CD4-positive, alpha-beta T cell treated with Interleukin-15 for 4 hours (primary cell): ENCODE measurements around the gene NREP.

Experiments used
- DNase-seq: peaks from one replicate; pipeline ENCODE4 v3.0.0-alpha.2; 2020; ENCODE audit warnings: low spot score

NREP gene

GRCh38 chr5:111695991-111696390, 61.0 kb downstream of the NREP start:
- DNase-seq: no peak

- no peak for DNase-seq
Measured at GRCh38 chr5:111694133-111694532, 62.9 kb downstream of the NREP start.

GRCh38 chr5:111691914-111692313, 65.1 kb downstream of the NREP start:
- no peak for DNase-seq

- no peak for DNase-seq
Measured at GRCh38 chr5:111691508-111691907, 65.5 kb downstream of the NREP start.

GRCh38 chr5:111689357-111689935, 67.5 kb downstream of the NREP start:
- no peak for DNase-seq

- DNase-seq: no peak
Measured at GRCh38 chr5:111685969-111686368, 71.0 kb downstream of the NREP start.

GRCh38 chr5:111682641-111683040, 74.4 kb downstream of the NREP start:
- DNase-seq: no peak

GRCh38 chr5:111682121-111682520, 74.9 kb downstream of the NREP start:
- no peak for DNase-seq

- no peak for DNase-seq
Measured at GRCh38 chr5:111681414-111682120, 75.4 kb downstream of the NREP start.

GRCh38 chr5:111680737-111681413, 76.1 kb downstream of the NREP start:
- DNase-seq: no peak

GRCh38 chr5:111679611-111680010, 77.4 kb downstream of the NREP start:
- DNase-seq: no peak
